WTC11 (cell line): ENCODE measurements around the gene PHF5A. TPM values are rescaled to one million over a fixed set of nuclear protein-coding genes. Genes with fewer than 3 reads are reported as not detected.

Experiments
- ETV6 ChIP-seq: sonication (generic); formaldehyde crosslinking; IDR thresholded peaks from 2 replicates; pipeline ENCODE4 v1.8.1; 2022; ENCODE audit warnings: mild to moderate bottlenecking, missing genetic modification reagents
- FOXJ3 ChIP-seq: sonication (generic); formaldehyde crosslinking; IDR thresholded peaks from 2 replicates; pipeline ENCODE4 v1.9.0; 2021; ENCODE audit warnings: missing genetic modification reagents, mild to moderate bottlenecking, borderline replicate concordance
- FOXP4 ChIP-seq: sonication (generic); formaldehyde crosslinking; IDR thresholded peaks from 2 replicates; pipeline ENCODE4 v1.8.0; 2022; ENCODE audit warnings: mild to moderate bottlenecking, missing genetic modification reagents
- HMGA2 ChIP-seq: fragments of 250-450 bp; sonication (Bioruptor Pico); IDR thresholded peaks from 2 replicates; pipeline ENCODE4 v1.4.0; 2021; ENCODE audit warnings: mild to moderate bottlenecking, moderate library complexity
- HMGXB4 ChIP-seq: sonication (generic); formaldehyde crosslinking; IDR thresholded peaks from 2 replicates; pipeline ENCODE4 v1.8.1; 2023; ENCODE audit warnings: mild to moderate bottlenecking, moderate library complexity, missing genetic modification reagents
- IRF1 ChIP-seq: sonication (generic); formaldehyde crosslinking; IDR thresholded peaks from 2 replicates; pipeline ENCODE4 v1.8.0; 2023; ENCODE audit warnings: missing genetic modification reagents
- MYBL2 ChIP-seq: sonication (generic); formaldehyde crosslinking; IDR thresholded peaks from 2 replicates; pipeline ENCODE4 v1.8.1; 2023; ENCODE audit warnings: mild to moderate bottlenecking, moderate library complexity, missing genetic modification reagents
- NR1H2 ChIP-seq: sonication (generic); formaldehyde crosslinking; IDR thresholded peaks from 2 replicates; pipeline ENCODE4 v1.9.0; 2021; ENCODE audit warnings: mild to moderate bottlenecking, moderate library complexity, missing genetic modification reagents
- NR3C1 ChIP-seq: sonication (generic); formaldehyde crosslinking; conservative IDR thresholded peaks from 2 replicates; pipeline ENCODE4 v1.8.1; 2023; ENCODE audit warnings: low read depth, mild to moderate bottlenecking, missing genetic modification reagents
- RELA ChIP-seq: sonication (generic); formaldehyde crosslinking; IDR thresholded peaks from 2 replicates; pipeline ENCODE4 v1.8.1; 2022; ENCODE audit warnings: missing genetic modification reagents, mild to moderate bottlenecking, borderline replicate concordance
- TEAD4 ChIP-seq: sonication (generic); formaldehyde crosslinking; IDR thresholded peaks from 2 replicates; pipeline ENCODE4 v1.8.0; 2022; ENCODE audit warnings: mild to moderate bottlenecking, missing genetic modification reagents
- ZBTB21 ChIP-seq: sonication (generic); formaldehyde crosslinking; IDR thresholded peaks from 2 replicates; pipeline ENCODE4 v1.8.1; 2023; ENCODE audit warnings: mild to moderate bottlenecking, missing genetic modification reagents, borderline replicate concordance
- ZNF121 ChIP-seq: sonication (generic); formaldehyde crosslinking; IDR thresholded peaks from 2 replicates; pipeline ENCODE4 v1.8.0; 2023; ENCODE audit warnings: missing genetic modification reagents
- ZNF138 ChIP-seq: sonication (generic); formaldehyde crosslinking; conservative IDR thresholded peaks from 2 replicates; pipeline ENCODE4 v1.8.1; 2022; ENCODE audit warnings: mild to moderate bottlenecking, moderate library complexity, missing genetic modification reagents
- ZNF671 ChIP-seq: fragments of 250-450 bp; sonication (Bioruptor Pico); IDR thresholded peaks from 2 replicates; pipeline ENCODE4 v1.8.0; 2021; ENCODE audit warnings: mild to moderate bottlenecking
- total RNA-seq: library from RNA; stranded (reverse); gene quantifications from 3 replicates; pipeline ENCODE4 v1.2.3, GENCODE V29; 2021
- TF ChIP-seq, protein P1 (sequence below): sonication (generic); formaldehyde crosslinking; IDR thresholded peaks from 2 replicates; pipeline ENCODE4 v1.8.1; 2022; ENCODE audit warnings: low read depth, missing genetic modification reagents, borderline replicate concordance
- TF ChIP-seq, protein P2 (sequence below): fragments of 250-450 bp; sonication (Bioruptor Pico); IDR thresholded peaks from 2 replicates; pipeline ENCODE4 v1.9.0; 2021; ENCODE audit warnings: mild to moderate bottlenecking, borderline replicate concordance
- TF ChIP-seq, protein P3 (sequence below): sonication (generic); formaldehyde crosslinking; IDR thresholded peaks from 2 replicates; pipeline ENCODE4 v1.8.0; 2023; ENCODE audit warnings: missing genetic modification reagents, mild to moderate bottlenecking, borderline replicate concordance
- TF ChIP-seq, protein P4 (sequence below): fragments of 200-600 bp; IDR thresholded peaks from 2 replicates; pipeline ENCODE4 v1.8.0; 2022; ENCODE audit warnings: antibody characterized with exemption

The PHF5A gene
- total RNA-seq, 1 experiment from 2014 or later = 93.1 TPM

- TF ChIP-seq MYBL2 (CRISPR knock-in tag) = no peak; the same call in 1 of the 2 replicates
- 0 out of 2 replicates have a peak, but pooled peaks have one; percentile 27 for TF ChIP-seq ZNF671
- TF ChIP-seq ETV6 (CRISPR knock-in tag) = no peak
- TF ChIP-seq ZBTB21 = no peak; the same call in 1 of the 2 replicates
- TF ChIP-seq, protein P1, sequence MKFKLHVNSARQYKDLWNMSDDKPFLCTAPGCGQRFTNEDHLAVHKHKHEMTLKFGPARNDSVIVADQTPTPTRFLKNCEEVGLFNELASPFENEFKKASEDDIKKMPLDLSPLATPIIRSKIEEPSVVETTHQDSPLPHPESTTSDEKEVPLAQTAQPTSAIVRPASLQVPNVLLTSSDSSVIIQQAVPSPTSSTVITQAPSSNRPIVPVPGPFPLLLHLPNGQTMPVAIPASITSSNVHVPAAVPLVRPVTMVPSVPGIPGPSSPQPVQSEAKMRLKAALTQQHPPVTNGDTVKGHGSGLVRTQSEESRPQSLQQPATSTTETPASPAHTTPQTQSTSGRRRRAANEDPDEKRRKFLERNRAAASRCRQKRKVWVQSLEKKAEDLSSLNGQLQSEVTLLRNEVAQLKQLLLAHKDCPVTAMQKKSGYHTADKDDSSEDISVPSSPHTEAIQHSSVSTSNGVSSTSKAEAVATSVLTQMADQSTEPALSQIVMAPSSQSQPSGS (CRISPR knock-in tag) = no peak; the same call in 1 of the 2 replicates
- no peak for TF ChIP-seq HMGA2 (CRISPR knock-in tag)
- TF ChIP-seq RELA (CRISPR knock-in tag) = no peak
- TF ChIP-seq NR1H2 = no peak
- no peak for TF ChIP-seq NR3C1 (CRISPR knock-in tag)
- no peak for TF ChIP-seq FOXJ3 (CRISPR knock-in tag)
- no peak for TF ChIP-seq HMGXB4 (CRISPR knock-in tag)
- no peak; the same call in 1 of the 2 replicates for TF ChIP-seq TEAD4 (CRISPR knock-in tag)
- TF ChIP-seq, protein P2, sequence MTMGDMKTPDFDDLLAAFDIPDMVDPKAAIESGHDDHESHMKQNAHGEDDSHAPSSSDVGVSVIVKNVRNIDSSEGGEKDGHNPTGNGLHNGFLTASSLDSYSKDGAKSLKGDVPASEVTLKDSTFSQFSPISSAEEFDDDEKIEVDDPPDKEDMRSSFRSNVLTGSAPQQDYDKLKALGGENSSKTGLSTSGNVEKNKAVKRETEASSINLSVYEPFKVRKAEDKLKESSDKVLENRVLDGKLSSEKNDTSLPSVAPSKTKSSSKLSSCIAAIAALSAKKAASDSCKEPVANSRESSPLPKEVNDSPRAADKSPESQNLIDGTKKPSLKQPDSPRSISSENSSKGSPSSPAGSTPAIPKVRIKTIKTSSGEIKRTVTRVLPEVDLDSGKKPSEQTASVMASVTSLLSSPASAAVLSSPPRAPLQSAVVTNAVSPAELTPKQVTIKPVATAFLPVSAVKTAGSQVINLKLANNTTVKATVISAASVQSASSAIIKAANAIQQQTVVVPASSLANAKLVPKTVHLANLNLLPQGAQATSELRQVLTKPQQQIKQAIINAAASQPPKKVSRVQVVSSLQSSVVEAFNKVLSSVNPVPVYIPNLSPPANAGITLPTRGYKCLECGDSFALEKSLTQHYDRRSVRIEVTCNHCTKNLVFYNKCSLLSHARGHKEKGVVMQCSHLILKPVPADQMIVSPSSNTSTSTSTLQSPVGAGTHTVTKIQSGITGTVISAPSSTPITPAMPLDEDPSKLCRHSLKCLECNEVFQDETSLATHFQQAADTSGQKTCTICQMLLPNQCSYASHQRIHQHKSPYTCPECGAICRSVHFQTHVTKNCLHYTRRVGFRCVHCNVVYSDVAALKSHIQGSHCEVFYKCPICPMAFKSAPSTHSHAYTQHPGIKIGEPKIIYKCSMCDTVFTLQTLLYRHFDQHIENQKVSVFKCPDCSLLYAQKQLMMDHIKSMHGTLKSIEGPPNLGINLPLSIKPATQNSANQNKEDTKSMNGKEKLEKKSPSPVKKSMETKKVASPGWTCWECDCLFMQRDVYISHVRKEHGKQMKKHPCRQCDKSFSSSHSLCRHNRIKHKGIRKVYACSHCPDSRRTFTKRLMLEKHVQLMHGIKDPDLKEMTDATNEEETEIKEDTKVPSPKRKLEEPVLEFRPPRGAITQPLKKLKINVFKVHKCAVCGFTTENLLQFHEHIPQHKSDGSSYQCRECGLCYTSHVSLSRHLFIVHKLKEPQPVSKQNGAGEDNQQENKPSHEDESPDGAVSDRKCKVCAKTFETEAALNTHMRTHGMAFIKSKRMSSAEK (CRISPR knock-in tag) = no peak
- TF ChIP-seq ZNF138 (CRISPR knock-in tag) = no peak
- TF ChIP-seq, protein P3, sequence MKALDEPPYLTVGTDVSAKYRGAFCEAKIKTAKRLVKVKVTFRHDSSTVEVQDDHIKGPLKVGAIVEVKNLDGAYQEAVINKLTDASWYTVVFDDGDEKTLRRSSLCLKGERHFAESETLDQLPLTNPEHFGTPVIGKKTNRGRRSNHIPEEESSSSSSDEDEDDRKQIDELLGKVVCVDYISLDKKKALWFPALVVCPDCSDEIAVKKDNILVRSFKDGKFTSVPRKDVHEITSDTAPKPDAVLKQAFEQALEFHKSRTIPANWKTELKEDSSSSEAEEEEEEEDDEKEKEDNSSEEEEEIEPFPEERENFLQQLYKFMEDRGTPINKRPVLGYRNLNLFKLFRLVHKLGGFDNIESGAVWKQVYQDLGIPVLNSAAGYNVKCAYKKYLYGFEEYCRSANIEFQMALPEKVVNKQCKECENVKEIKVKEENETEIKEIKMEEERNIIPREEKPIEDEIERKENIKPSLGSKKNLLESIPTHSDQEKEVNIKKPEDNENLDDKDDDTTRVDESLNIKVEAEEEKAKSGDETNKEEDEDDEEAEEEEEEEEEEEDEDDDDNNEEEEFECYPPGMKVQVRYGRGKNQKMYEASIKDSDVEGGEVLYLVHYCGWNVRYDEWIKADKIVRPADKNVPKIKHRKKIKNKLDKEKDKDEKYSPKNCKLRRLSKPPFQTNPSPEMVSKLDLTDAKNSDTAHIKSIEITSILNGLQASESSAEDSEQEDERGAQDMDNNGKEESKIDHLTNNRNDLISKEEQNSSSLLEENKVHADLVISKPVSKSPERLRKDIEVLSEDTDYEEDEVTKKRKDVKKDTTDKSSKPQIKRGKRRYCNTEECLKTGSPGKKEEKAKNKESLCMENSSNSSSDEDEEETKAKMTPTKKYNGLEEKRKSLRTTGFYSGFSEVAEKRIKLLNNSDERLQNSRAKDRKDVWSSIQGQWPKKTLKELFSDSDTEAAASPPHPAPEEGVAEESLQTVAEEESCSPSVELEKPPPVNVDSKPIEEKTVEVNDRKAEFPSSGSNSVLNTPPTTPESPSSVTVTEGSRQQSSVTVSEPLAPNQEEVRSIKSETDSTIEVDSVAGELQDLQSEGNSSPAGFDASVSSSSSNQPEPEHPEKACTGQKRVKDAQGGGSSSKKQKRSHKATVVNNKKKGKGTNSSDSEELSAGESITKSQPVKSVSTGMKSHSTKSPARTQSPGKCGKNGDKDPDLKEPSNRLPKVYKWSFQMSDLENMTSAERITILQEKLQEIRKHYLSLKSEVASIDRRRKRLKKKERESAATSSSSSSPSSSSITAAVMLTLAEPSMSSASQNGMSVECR = 0 out of 2 replicates have a peak, but pooled peaks have one; percentile 71
- TF ChIP-seq ZNF121 (CRISPR knock-in tag) = no peak
- TF ChIP-seq, protein P4, sequence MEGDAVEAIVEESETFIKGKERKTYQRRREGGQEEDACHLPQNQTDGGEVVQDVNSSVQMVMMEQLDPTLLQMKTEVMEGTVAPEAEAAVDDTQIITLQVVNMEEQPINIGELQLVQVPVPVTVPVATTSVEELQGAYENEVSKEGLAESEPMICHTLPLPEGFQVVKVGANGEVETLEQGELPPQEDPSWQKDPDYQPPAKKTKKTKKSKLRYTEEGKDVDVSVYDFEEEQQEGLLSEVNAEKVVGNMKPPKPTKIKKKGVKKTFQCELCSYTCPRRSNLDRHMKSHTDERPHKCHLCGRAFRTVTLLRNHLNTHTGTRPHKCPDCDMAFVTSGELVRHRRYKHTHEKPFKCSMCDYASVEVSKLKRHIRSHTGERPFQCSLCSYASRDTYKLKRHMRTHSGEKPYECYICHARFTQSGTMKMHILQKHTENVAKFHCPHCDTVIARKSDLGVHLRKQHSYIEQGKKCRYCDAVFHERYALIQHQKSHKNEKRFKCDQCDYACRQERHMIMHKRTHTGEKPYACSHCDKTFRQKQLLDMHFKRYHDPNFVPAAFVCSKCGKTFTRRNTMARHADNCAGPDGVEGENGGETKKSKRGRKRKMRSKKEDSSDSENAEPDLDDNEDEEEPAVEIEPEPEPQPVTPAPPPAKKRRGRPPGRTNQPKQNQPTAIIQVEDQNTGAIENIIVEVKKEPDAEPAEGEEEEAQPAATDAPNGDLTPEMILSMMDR = no peak
- no peak; the same call in 1 of the 2 replicates for TF ChIP-seq FOXP4
- TF ChIP-seq IRF1 (CRISPR knock-in tag) = no peak
Observed at GRCh38 chr22:41447435-41448188, 20.9 kb downstream of the PHF5A start (continued).
